A673 (cell line): ENCODE data around the gene PALLD.

Source experiments
- EZH2 ChIP-seq: fragments of 200-600 bp; sonication (generic); IDR thresholded peaks from 2 replicates; pipeline ENCODE4 v1.6.1; 2017; ENCODE audit warnings: borderline replicate concordance, low read depth, mild to moderate bottlenecking, mixed read lengths, antibody characterized with exemption, low read length; ENCODE audit not compliant: poor library complexity, severe bottlenecking
- TF ChIP-seq, protein P1 (sequence below): fragments of 300-800, 200-600 bp; sonication (generic); conservative IDR thresholded peaks from 2 replicates; pipeline ENCODE4 v1.5.1; 2017; ENCODE audit warnings: low read depth, mild to moderate bottlenecking, antibody characterized with exemption, low read length, moderate library complexity, mixed read lengths

DNA sequence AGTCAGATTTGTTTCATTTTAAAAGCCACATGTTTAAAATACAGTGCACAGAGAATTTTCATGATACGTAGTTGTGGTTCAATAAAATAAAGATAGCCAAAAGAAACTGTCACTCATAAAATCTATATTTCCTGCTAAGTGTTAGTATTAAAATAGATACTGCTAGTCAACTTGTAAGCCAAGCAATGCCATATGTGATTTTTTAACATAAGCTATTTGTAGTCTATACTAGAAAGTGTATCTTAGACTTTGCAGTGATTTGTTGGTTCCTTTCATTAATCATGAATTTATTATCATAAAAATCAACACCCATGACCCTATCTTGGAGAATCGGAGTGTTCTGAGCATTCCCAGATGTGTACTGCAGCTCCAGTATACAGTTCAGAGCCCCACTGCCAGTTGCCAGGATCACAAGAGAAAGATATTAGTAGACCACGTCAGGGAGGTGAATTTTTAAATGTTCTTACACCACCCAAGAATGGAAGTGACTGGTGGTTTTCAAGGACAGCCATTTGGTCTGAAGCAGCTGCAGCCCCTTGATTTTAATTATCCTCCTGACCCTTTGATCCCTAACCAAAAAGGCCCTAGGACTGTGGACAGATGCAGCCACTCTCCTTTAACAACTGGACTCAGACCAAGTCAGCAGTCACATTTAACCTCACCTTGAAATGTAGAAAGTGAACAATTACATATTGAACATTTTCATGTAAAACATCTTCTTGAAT, 163.1 kb downstream of the PALLD start:
- TF ChIP-seq, protein P1, sequence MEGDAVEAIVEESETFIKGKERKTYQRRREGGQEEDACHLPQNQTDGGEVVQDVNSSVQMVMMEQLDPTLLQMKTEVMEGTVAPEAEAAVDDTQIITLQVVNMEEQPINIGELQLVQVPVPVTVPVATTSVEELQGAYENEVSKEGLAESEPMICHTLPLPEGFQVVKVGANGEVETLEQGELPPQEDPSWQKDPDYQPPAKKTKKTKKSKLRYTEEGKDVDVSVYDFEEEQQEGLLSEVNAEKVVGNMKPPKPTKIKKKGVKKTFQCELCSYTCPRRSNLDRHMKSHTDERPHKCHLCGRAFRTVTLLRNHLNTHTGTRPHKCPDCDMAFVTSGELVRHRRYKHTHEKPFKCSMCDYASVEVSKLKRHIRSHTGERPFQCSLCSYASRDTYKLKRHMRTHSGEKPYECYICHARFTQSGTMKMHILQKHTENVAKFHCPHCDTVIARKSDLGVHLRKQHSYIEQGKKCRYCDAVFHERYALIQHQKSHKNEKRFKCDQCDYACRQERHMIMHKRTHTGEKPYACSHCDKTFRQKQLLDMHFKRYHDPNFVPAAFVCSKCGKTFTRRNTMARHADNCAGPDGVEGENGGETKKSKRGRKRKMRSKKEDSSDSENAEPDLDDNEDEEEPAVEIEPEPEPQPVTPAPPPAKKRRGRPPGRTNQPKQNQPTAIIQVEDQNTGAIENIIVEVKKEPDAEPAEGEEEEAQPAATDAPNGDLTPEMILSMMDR, result no peak
- TF ChIP-seq EZH2, result no peak
